HG02884 (cell line): ENCODE data around the gene SGO2.
"Not testable (repeated sequence)": the region's sequence is repeated elsewhere in the genome, so short reads cannot be mapped to it uniquely, and the experiment has no call there.

Source experiments
- ATAC-seq: cut with Tn5 transposase; IDR thresholded peaks from one replicate; pipeline ENCODE4 v1.9.1; 2021; ENCODE audit warnings: mild to moderate bottlenecking, moderate library complexity; ENCODE audit not compliant: unreplicated experiment

The SGO2 gene

DNA sequence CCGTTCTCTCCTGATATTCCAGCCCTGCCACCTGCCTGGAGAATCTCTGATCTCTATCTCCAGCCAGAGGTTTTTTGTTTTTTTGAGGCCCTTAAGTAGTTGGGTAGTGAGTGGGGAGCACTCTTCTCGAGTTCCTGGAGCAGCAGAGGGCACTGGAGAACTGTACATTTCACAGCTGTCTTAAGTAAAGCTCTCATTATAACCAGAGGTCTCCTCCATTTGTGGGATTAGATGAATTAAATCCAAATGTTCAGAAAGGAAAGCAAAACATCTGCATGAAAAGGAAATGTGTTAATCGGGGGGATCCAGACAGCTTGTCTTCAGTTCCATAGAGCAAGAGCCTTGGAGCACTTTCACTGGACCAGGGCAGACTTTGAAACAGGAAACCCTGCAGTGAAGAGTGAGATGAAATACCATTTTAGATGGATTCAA is 92.6 kb downstream of the SGO2 start:
- ATAC-seq, result no peak

- ATAC-seq, result no peak
These were observed 93.3 kb downstream of the SGO2 start for GRCh38 chr2:200619279-200619678.

DNA sequence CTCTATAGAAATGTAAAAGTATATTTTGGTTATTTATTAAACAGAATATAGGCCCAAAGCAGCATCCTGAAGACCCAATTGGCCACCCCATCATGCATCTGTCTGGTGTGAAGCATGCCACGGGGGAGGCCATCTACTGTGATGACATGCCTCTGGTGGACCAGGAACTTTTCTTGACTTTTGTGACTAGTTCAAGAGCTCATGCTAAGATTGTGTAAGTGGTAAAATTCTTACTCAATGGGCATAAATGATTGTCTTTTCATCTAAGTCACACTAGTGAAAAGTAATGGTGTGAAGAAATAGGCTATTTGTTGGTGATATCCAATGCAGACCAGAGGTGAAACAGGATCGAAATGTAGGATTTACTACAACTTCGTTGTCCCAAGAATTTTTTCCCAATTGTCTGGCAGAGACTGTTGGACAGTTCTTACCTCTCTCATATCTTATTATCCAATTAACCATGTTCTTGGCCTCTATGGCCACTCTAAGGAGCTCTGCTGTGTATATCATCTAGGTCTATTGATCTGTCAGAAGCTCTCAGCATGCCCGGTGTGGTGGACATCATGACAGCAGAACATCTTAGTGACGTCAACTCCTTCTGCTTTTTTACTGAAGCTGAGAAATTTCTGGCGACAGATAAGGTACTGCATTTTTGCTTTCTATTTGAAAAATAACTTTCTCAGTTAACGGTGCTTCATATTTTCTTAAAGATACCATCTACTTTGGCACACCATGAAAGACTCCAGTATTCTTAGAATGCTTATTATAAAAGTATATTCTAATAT is 94.8 kb downstream of the SGO2 start:
- no peak for ATAC-seq

- ATAC-seq, result no peak
These were observed 96.1 kb downstream of the SGO2 start for GRCh38 chr2:200622106-200622505.

DNA sequence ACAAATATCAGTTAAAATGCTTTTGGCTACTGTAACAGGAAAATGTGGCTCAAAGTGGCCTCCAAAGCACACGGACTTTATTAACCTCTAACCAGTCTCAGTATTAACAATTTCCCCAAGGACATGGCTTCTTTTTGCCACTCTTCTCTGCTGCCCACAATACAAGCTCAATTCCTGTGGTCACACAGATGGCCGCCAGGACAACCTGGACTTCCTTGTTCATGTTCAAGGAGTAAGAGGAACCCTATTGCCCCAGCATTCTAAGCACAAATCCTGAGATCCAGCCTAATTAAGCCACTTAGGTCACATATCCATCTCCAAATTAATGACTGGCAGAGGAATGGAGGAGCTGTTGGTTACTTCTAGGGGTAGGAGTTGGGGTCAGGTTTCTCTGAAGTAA is 98.0 kb downstream of the SGO2 start:
- no peak for ATAC-seq

- ATAC-seq, result no peak
These were observed 98.7 kb downstream of the SGO2 start for GRCh38 chr2:200624658-200625057.

DNA sequence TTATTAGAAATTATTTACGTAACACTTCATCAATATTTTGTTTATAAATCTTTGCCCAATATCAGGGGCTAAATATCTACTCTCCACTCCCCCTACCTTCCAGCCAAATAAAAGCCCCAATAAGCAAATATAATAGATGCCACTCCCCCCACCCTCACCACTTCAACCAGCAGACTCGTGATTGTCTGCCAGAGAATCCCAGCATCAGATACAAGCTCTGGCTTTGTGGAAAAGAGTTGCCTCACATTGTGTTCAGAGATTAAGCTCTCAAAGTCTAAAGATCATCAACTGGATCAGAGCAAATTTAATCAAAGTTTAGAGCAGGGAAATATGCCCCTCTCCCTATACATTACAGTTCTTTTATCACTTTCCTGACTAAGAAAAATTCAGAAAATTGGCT is 99.3 kb downstream of the SGO2 start:
- no peak for ATAC-seq

GRCh38 chr2:200625958-200626363 is 100.0 kb downstream of the SGO2 start:
- no peak for ATAC-seq

GRCh38 chr2:200627110-200627770 is 101.2 kb downstream of the SGO2 start:
- no peak for ATAC-seq

DNA sequence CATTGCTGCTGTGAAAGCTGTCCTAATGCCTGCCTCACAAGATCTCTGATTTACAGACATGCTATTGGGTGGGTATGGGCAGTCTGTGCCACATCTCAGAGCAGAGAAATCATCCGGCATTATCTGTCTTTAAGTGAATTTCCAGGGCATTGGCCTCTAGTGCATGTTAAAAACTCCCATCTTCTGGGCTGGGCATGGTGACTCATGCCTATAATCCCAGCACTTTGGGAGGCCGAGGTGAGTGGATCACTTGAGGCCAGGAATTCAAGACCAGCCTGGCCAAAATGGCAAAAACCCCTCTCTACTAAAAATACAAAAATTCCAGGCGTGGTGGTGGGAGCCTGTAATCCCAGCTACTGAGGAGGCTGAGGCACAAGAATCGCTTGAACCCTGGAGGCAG is 102.5 kb downstream of the SGO2 start:
- not testable (repeated sequence) for ATAC-seq

DNA sequence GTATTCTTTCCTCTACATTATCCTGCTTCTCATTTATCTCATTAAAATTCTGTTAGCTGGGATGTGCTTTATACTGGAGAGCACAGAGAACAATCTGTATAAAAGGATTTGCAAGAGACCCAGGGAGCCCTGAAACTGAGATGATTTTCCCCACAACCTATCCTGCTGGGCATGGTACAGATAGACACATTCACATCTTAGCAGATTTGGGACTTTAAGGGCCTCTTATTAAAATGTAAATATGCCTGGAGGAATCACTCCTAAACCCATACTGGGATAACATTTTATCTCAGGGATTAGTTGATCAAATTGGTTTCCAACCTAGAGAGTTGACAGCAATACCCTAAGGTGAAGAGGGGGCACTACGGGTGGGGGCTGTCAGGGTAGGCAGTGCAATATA is 105.3 kb downstream of the SGO2 start:
- ATAC-seq, result no peak
